CD1c-positive myeloid dendritic cell (primary cell): ENCODE measurements around the gene PIH1D1.
"Not testable (repeated sequence)": the region's sequence is repeated elsewhere in the genome, so short reads cannot be mapped to it uniquely, and the experiment has no call there.

Source experiments
- DNase-seq: peaks from one replicate; pipeline ENCODE4 v3.0.0-alpha.2; 2016; ENCODE audit errors: extremely low spot score

PIH1D1 gene

DNA sequence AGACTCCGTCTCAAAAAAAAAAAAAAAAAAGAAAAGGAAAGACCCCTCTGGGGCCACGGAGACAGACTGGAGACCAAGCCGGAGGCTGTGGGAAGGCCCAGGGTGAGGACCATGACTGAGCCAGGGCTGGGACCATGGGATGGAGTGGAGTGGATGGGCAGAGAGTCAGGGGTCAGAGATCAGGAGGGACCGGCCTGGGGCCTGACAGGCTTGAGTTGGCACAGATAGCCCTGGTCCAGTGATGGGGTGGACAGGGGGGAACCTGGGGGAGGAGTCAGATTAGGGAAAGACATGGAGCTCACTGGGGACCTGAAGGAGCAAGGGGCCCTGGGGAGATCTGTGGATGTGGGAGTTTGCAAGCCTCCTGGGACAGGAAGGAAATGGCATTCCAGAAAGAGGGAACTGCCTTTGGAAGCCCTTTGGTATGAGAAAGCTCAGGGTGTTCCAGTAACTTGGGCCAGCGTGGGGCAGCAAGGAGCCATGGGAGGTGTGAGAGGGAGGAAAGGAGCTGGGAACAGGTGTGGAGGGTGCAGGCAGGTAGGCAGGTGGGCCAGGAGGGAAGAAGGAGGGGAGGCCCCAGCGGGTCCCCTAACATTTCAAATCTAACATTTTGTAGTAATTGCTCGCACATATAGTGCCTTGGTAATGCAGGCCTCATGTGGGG is 29.5 kb upstream of the PIH1D1 start:
- no peak for DNase-seq

DNA sequence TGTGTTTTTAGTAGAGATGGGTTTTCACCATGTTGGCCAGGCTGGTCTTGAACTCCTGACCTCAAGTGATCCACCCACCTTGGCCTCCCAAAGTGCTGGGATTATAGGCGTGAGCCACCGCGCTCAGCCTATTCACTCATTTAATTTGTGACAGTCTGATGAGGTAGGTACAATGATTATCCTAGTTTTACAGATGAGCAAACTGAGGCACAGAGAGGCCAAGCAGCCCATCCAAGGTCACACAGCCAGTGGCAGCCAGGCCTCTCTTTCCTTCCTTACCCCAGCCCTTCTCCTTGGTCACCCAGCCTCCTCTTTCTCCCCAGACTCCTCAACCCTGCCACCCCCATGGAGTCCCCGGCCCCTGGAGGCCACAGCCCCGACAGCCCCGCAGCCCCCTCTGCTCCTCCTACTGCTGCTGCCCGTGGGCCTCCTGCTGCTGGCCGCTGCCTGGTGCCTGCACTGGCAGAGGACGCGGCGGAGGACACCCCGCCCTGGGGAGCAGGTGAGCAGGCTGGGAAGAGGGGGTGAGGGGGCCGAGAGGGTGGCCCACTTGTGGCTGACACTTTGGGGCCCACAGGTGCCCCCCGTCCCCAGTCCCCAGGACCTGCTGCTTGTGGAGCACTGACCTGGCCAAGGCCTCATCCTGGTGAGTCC is 28.5 kb upstream of the PIH1D1 start:
- DNase-seq, result no peak

DNA sequence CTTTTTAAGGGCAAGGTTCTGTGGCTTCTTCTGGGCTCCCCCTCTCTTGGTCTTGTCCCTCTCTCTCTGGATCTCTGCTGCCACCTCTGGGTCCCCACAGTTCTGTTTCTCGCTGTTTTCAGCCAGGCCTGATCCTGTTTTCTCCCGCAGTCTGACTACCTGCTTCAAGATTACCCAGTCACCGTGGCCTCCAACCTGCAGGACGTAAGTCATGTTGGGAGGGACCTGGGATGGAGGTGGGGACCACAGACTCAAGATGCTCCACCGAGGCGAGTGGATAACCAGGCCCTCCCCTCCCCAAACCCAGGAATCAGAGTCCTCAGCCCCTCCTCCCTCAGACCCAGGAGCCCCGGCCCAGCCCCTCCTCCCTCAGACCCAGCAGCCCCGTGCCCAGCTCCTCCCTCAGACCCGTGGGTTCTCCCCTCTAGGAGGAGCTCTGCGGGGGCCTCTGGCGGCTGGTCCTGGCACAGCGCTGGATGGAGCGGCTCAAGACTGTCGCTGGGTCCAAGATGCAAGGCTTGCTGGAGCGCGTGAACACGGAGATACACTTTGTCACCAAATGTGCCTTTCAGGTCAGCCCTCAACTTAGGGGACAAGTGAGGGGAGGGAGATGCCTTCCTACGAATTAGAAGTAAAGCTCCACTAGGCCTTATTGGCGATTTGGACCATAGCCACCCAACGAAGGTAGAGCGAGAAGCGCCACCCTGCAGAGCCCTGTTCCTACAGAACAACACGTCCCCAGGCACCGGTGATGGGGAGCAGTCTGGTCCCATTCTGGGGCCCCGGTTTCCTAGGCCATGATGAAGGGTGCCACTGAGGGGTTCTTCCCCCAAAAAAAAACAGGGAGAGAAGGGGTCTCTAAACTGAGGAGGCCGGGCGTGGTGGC is 24.6 kb upstream of the PIH1D1 start:
- DNase-seq, result peak; percentile 35

DNA sequence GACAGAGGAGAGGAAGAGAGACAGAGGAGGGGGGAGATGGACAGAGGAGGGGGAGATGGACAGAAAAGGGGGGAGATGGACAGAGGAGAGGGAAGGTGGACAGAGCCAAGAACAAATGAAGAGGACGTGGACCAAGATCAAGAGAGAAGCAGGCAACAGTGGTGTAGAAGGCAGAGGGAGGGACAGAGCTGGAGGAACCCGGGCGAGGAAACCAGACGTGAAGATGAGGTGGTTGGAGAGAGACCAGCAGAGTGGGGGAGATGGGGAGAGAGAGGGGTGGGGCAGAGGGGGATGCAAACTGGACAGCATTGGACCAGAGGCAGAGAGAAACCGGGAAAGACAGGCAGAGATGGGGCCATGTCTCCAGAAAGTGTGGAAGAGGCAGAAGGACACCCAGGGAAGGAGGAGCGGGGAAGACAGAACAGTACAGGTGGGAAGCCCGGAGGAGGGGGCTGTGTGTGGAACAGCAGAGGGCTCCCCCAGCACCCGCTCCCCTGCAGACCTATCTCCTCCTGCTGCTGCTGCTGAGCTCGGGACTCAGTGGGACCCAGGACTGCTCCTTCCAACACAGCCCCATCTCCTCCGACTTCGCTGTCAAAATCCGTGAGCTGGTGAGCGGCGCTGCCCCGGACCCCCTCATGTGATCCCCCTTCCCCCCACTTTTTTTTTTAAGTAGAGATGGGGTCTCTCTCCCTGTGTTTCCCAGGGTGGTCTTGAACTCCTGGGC is 23.7 kb upstream of the PIH1D1 start:
- DNase-seq, result no peak

DNA sequence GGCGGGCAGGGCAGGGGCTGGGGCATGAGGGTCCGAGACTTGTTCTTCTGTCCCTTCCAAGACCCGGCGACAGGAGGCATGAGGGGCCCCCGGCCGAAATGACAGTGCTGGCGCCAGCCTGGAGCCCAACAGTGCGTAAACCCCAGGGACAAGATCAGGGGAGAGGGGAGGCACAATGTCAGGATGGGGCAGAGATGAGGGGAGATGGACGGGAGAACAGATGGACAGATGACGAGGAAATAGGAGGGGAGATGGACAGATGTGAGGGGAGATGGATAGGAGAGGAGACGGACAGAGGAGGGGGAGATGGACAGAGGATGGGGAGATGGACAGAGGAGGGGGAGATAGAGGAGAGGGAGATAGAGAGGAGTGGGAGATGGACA is 22.9 kb upstream of the PIH1D1 start:
- DNase-seq, result no peak

DNA sequence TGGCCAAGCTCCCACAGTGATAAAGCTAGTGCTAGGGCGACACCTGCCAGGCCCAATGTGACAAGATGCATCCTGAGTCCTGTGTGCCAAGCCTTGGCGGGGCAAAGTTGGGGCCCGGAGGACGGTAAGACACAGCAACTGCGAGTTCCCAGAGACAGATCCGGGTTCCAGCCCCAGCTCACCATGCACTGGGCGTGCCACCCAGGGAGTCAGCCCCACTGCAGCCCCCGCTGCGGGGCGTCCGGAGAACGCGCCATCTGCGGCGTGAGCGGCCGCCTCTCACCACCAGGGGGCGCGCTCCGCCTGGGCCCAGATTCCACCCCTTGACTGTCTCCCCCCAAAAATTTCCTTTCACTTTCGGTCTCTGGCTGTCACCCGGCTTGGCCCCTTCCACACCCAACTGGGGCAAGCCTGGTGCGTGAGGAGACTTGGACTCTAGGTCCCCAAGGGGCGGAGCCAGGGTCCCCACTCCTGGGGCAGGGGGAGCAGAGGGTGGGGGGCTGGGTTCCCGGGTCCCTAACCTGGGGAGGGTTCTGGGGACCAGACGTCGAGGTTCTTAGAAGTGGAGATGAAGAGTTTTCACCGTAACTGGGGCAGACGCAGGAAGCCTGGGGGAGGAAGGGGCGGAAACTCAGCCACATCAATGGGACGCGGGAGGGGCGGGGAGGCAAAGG is 22.4 kb upstream of the PIH1D1 start, which contains the start of gene FLT3LG:
FLT3LG (plus strand) TSS at position 348 of the 674 bp plus-strand sequence. CDS start 425 bp downstream, outside the sequence.
- peak; percentile 90 for DNase-seq

DNA sequence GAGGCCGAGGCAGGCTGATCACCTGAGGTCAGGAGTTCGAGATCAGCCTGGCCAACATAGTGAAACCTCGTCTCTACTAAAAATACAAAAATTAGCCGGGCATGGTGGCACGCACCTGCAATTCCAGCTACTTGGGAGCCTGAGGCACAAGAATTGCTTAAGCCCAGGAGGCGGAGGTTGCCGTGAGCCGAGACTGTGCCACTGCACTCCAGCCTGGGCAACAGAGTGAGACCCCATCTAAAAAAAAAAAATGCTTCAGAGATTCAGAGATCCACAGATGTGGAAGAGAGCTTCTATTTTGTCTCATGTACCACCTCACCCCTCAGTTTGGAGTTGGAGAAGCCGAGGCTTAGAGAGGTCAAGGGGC is 21.9 kb upstream of the PIH1D1 start:
- DNase-seq, result not testable (repeated sequence)

DNA sequence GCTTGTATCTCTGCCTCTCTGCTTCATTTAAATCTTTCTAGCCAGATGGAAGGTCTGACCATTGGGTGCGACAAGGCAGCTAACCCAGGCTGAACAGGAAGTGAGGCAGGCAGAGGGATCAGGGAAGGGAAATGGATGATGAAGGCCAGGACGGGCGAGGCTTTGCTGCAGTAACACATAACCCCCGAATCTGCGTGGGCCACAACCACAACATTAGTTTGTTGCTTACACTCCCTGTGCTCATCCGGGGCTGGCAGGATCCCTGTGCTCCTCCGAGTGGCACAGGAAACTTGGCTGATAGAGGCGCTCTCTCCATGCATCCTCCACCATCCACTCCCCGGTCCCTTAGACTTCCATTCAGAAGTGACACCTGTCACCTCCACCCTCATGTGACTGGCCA is 21.3 kb upstream of the PIH1D1 start:
- DNase-seq, result no peak

DNA sequence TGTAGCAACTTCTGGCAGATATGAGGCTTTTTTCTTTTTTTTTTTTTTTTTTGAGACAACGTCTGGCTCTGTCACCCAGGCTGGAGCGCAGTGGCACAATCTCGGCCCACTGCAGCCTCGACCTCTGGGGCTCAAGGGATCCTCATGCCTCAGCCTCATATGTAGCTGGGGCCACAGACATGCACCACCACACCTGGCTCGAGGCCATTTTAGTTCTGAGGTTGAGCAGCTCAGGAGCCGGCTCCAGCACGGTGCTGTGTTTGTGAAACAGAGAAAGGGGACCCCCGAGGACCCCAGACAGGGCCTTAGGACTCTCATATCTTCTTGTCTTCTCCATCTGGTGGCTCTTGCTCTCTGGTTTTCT is 19.0 kb upstream of the PIH1D1 start:
- DNase-seq, result no peak

DNA sequence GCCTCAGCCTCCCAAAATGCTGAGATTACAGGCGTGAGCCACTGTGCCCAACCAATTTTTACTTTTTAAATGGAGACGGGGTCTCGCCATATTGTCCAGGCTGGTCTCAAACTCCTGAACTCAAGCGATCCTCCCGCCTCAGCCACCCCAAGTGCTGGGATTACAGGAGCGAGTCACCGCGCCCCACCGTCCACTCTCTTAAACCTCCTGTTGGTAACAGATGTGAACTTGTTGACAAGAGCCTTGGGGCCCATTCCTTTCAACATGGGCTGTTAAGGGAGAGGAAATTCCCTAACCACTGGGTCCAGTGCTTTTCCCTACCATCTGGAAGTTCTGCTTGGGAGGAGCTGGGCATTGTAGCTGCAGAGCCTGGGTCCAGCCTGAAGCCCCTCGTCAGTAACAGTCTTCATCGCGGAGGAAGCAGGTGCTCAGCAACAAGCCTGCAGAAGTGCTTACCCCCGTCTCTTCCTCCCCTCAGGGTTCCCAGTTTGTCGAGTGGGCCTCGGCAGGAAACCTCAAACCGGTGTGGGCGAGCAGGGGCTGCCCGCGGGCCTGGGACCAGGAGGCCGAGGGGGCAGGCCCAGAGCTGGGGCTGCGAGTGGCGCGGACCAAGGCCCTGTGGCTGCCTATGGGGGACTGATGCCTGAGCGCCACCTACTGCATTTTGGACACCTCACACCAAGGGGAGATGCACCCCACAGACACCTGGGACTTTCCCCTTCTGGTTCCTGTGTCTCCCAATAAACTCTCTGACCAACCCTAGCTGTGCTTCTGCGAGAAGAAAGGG is 18.4 kb upstream of the PIH1D1 start:
- peak; percentile 66 for DNase-seq

DNA sequence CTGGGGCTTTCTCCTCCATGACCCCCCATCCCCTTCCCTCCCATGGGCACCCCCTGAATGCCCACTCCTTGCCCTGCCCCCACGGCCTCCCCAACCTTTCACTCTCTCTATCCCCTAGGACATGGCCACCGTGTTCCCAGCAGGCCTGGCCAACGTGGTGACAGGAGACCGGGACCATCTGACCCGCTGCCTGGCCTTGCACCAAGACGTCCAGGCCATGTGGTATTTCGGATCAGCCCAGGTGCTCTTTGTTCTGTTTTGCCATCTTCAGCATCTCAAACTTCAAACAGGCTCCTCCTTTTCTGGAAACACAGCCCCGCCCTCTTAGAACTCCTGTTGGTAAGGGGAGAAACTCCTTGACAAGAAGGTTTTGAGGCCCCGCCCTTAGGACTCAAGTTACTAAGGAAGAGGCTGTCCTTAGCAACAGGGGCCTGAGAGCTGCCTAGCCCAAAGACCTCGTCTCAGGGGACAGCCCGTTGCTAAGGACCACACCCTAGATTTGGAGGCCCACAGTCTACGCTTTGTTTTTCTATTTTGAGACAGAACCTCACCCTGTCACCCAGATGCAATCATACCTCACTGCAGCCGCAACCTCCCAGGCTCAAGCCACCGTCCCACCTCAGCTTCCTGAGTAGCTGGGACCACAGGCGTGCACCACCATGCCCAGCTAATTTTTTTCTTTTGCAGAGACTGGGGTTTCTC is 17.3 kb upstream of the PIH1D1 start:
- DNase-seq, result peak; percentile 78

DNA sequence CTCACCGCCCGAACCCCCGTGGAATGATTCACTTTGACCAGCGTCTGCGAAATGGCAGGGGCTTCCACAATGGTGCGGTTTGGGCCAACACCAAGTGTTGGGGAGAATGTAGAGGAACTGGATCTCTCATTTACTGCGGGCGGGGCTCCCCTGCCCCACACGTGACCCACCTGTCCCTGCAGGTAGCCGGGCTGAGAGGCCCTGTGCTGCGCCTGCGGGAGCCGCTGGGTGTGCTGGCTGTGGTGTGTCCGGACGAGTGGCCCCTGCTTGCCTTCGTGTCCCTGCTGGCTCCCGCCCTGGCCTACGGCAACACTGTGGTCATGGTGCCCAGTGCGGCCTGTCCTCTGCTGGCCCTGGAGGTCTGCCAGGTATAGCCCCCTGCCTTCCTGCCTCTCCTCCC is 16.6 kb upstream of the PIH1D1 start:
- DNase-seq, result no peak

DNA sequence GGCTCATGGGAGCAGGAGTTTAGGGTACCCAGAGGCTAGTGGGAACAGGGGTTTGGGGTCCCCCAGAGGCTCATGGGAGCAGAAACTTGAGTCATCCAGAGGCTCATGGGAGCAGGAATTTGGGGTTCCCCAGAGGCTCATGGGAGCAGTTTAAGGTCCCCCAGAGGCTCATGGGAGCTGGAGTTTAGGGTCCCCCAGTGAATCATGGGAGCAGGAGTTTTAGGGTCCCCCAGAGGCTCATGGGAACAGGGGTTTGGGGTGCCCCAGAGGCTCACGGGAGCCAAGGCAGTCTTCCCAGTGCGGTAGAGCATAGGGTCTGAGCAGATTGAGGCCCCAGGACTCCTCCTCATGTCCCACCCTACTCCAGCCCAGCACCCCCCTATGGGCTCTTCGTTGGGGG is 13.8 kb upstream of the PIH1D1 start:
- no peak for DNase-seq

DNA sequence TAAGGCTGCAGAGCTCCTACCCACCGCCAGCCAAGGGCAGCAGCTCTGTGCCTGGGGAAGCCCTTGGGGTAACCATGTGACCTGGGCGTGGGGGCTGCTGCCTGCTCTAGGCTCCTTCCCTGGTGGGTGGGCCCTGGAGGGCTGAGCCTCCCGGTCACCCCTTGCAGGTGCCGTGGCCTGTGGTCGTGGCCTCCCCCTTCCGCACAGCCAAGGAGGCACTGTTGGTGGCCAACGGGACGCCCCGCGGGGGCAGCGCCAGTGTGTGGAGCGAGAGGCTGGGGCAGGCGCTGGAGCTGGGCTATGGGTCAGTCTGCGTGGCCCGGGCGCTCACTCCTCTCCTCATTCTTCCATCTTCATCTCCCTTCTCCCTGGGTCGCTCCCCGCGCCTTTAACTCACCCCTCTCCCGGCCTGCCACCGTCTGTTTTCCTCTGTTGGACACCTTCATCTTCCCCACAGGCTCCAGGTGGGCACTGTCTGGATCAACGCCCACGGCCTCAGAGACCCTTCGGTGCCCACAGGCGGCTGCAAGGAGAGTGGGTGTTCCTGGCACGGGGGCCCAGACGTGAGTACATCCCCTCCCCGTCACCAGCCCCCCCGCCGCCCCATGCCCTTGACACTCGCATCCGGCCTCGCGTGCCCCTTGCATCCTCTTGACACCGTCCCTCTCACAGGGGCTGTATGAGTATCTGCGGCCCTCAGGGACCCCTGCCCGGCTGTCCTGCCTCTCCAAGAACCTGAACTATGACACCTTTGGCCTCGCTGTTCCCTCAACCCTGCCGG is 12.5 kb upstream of the PIH1D1 start:
- DNase-seq, result no peak

DNA sequence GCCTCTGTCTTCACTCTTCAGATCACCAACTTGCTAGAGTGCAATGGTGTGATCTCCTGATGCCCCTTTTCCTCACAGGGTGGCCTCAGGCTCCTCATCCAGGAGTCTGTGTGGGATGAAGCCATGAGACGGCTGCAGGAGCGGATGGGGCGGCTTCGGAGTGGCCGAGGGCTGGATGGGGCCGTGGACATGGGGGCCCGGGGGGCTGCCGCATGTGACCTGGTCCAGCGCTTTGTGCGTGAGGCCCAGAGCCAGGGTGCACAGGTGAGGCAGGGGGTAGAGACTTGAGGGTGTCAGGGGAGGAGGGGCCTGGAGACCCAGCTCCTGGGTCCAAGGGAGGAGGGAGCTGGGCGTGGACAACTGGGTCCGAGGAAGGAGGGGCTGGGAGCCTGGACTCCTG is 10.9 kb upstream of the PIH1D1 start:
- no peak for DNase-seq

DNA sequence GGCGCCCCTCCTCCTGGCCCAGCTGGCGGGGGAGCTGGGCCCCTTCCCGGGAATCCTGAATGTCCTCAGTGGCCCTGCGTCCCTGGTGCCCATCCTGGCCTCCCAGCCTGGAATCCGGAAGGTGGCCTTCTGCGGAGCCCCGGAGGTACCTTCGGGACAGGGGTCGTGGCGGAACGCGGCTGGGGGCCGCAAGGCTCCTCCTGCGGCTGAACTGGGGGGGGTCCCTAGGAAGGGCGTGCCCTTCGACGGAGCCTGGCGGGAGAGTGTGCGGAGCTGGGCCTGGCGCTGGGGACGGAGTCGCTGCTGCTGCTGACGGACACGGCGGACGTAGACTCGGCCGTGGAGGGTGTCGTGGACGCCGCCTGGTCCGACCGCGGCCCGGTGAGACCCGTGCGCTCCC is 10.0 kb upstream of the PIH1D1 start:
- no peak for DNase-seq

DNA sequence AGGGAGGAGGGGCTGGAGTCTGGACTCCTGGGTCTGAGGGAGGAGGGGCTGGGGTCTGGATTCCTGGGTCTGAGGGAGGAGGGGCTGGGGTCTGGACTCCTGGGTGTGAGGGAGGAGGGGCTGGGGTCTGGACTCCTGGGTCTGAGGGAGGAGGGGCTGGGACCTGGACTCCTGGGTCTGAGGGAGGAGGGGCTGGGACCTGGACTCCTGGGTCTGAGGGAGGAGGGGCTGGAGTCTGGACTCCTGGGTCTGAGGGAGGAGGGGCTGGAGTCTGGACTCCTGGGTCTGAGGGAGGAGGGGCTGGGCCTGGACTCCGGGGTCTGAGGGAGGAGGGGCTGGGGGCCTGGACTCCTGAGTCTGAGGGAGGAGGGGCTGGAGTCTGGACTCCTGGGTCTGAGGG is 9.5 kb upstream of the PIH1D1 start:
- not testable (repeated sequence) for DNase-seq

DNA sequence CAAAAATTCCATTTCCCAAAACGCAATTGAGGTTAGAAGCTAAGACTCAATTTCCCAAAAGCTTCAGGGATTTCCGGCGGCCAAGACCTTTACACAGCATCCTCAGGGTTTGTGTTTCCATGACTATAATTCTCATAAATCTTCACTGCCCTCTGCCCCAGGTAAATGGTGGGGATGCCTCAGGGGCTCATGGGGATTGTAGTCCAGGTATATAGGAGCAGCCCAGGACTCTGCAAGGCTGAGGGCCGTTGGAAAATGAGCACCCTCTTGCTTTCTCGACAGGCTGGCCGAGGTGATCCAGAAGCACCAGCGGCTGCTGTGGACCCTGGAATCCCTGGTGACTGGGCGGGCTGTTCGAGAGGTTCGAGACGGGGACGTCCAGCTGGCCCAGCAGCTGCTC is 7.8 kb upstream of the PIH1D1 start:
- DNase-seq, result no peak

DNA sequence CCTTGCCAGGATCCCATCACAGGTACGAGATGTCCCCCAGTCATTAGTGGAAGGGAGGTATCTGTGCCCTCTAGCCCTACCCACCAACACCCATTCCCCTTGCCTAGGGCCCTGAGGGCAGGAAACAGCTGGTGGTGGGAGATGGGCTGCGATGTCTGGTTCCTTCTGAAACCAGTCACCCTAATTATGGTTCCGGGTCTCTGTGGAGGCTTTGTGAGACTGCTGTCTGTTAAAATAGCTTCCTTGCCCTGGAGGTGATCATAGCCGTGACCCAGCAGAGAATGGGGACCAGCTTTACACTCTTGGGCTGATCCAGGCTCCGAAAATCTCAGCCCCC is 6.9 kb upstream of the PIH1D1 start:
- no peak for DNase-seq

DNA sequence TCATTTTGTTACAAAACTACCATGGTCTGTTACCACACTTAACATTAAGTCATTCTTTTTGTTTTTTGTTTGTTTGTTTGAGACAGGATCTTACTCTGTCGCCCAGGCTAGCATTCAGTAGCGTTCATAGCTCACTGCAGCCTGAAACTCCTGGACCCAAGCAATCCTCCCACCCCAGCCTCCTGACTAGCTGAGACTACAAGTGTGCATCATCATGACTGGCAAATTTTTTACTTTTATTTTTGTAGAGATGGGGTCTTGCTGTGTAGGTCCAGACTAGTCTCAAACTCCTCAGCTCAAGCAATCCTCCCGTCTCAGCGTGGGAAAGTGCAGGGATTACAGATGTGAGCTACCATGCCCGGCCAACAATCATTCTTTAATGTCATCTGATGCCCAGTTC is 4.7 kb upstream of the PIH1D1 start:
- no peak for DNase-seq
